Endothelial cell of umbilical vein (primary cell): ENCODE measurements around the gene HYAL1. TPM values are rescaled to one million over a fixed set of nuclear protein-coding genes. Genes with fewer than 3 reads are reported as not detected.

ENCODE experiments used
- BruUV-seq: library from RNA; stranded (reverse); fragments of 400-500 nt; replicated peaks from 2 replicates; lab custom pipeline; 2021; lab: Mats Ljungman, UMichigan
- CTCF ChIA-PET: fragments of 300-600, 350-600 bp; sonication (Branson Sonifier 250); formaldehyde crosslinking; loops from one replicate; lab custom pipeline; 2021; ENCODE audit warnings: antibody characterized with exemption, inconsistent platforms; lab: Charles Lee
- POLR2A ChIA-PET: fragments of 300-600, 350-600 bp; sonication (Branson Sonifier 250); formaldehyde crosslinking; loops from one replicate; lab custom pipeline; 2021; ENCODE audit warnings: antibody characterized with exemption, inconsistent platforms; lab: Charles Lee
- DNase-seq: peaks from one replicate; pipeline ENCODE4 v3.0.0-alpha.2; 2011; ENCODE audit warnings: low read depth, low spot score
- FAIRE-seq: peaks from 2 replicates; lab custom pipeline; 2011; peaks lifted over from hg19 to GRCh38; lab: Jason Lieb, UNC
- H2AFZ ChIP-seq: 2 replicates; pipeline ENCODE4 v1.6.0; 2012; ENCODE audit warnings: low read depth, low read length, control low read depth, inconsistent platforms
- H3K27ac ChIP-seq: 2 replicates; pipeline ENCODE4 v1.5.1; 2011; ENCODE audit warnings: low read depth, mild to moderate bottlenecking, control low read depth, low read length, moderate library complexity; ENCODE audit not compliant: insufficient read depth
- H3K27me3 ChIP-seq, 2 experiments: 2 replicates each; pipeline versions ENCODE4 v1.6.0 to v1.6.1; 2011; ENCODE audit warnings: low read length in 2 of 2, mixed read lengths in 1 of 2; ENCODE audit not compliant: control insufficient read depth in 2 of 2, insufficient read depth in 2 of 2
- H3K36me3 ChIP-seq, 2 experiments: 2 replicates in 1 of 2; 3 replicates in 1 of 2; pipeline ENCODE4 v1.5.1; 2011; ENCODE audit warnings: low read length in 2 of 2, mild to moderate bottlenecking in 1 of 2, moderate library complexity in 1 of 2; ENCODE audit not compliant: control insufficient read depth in 2 of 2, insufficient read depth in 2 of 2; ENCODE audit errors: extremely low read depth in 1 of 2
- H3K4me1 ChIP-seq: 3 replicates; pipeline ENCODE4 v1.5.1; 2011; ENCODE audit warnings: mild to moderate bottlenecking, low read length; ENCODE audit not compliant: control insufficient read depth, insufficient read depth; ENCODE audit errors: extremely low read depth
- H3K4me2 ChIP-seq: 2 replicates; pipeline ENCODE4 v1.6.1; 2011; ENCODE audit warnings: low read length, control low read depth, mixed read lengths; ENCODE audit not compliant: insufficient read depth
- H3K4me3 ChIP-seq, 3 experiments: fragments of 200-600 bp in 1 of 3; sonication (generic), shearing (Covaris generic) in 1 of 3; replicated peaks in 1 of 3; 2 replicates each; pipeline ENCODE4 v1.5.1; 2011 to 2016; ENCODE audit warnings: control low read depth in 3 of 3, low read length in 3 of 3, mild to moderate bottlenecking in 2 of 3, inconsistent platforms in 1 of 3, low read depth in 1 of 3, moderate library complexity in 1 of 3; ENCODE audit not compliant: insufficient read depth in 1 of 3
- H3K79me2 ChIP-seq: 2 replicates; pipeline ENCODE4 v1.6.0; 2012; ENCODE audit warnings: low read length, inconsistent platforms; ENCODE audit not compliant: control insufficient read depth, insufficient read depth
- H3K9ac ChIP-seq: replicated peaks from 2 replicates; pipeline ENCODE3; 2011; ENCODE audit warnings: low read length, control low read depth; ENCODE audit not compliant: insufficient read depth; ENCODE audit errors: extremely low read depth
- H3K9me1 ChIP-seq: replicated peaks from 3 replicates; pipeline ENCODE4 v1.6.0; 2011; ENCODE audit warnings: mild to moderate bottlenecking, low read length; ENCODE audit not compliant: control insufficient read depth, insufficient read depth; ENCODE audit errors: extremely low read depth
- H3K9me3 ChIP-seq: replicated peaks from 2 replicates; pipeline ENCODE4 v1.5.1; 2012; ENCODE audit warnings: low read length, inconsistent platforms; ENCODE audit not compliant: control insufficient read depth, insufficient read depth
- H4K20me1 ChIP-seq: replicated peaks from 2 replicates; pipeline ENCODE3; 2011; ENCODE audit warnings: mild to moderate bottlenecking, low read length; ENCODE audit not compliant: control insufficient read depth, insufficient read depth; ENCODE audit errors: extremely low read depth
- EZH2 ChIP-seq: IDR thresholded peaks from 2 replicates; pipeline ENCODE4 v1.6.1; 2012; ENCODE audit warnings: borderline replicate concordance, low read depth, mild to moderate bottlenecking, moderate library complexity, low read length, inconsistent platforms; ENCODE audit not compliant: severe bottlenecking
- GATA2 ChIP-seq: IDR thresholded peaks from 2 replicates; pipeline ENCODE4 v1.7.0; 2011; ENCODE audit warnings: low read depth, mild to moderate bottlenecking, moderate library complexity, mixed read lengths, low read length; ENCODE audit not compliant: insufficient read length, insufficient read depth
- JUN ChIP-seq: IDR thresholded peaks from 2 replicates; pipeline ENCODE4 v1.6.1; 2011; ENCODE audit warnings: borderline replicate concordance, low read depth; ENCODE audit not compliant: insufficient read length, insufficient read depth
- POLR2A ChIP-seq: IDR thresholded peaks from 2 replicates; pipeline ENCODE4 v1.6.1; 2012; ENCODE audit warnings: low read depth, mild to moderate bottlenecking, control low read depth, low read length
- dilution Hi-C: fragments of 300-500 bp; cut with MboI; formaldehyde crosslinking; loops from one replicate; pipeline ENCODE4 v1.15.0; 2019; ENCODE audit warnings: low sequenced_read_pairs; ENCODE audit not compliant: extremely low pct_ligation_motif_present
- intact Hi-C: fragments of 100-400 bp; cut with micrococcal nuclease; formaldehyde crosslinking; loops from one replicate; pipeline ENCODE4 v1.10.0; 2022
- polyA plus RNA-seq, 4 experiments: library from polyadenylated mRNA; depleted of rRNA in 3 of 4; stranded (reverse) in 3 of 4; unstranded in 1 of 4; fragments of >200 nt; gene quantifications; 2 replicates each; pipeline versions ENCODE4 v1.2.1 to v1.2.3, GENCODE V29; 2011 to 2012; ENCODE audit warnings: missing spikeins in 1 of 4
- total RNA-seq: library from RNA; stranded (reverse); gene quantifications from 2 replicates; pipeline ENCODE4 v1.2.3, GENCODE V29; 2021
- TF ChIP-seq, protein P1 (sequence below): IDR thresholded peaks from 2 replicates; pipeline ENCODE4 v1.6.1; 2011; ENCODE audit not compliant: insufficient read depth, insufficient read length

HYAL1 gene
- total and polyA plus RNA-seq, 2 donors (not counting 3 experiments of a cell fraction or from before 2014, with no cell fraction given): 2.2 to 3.3 TPM

DNA sequence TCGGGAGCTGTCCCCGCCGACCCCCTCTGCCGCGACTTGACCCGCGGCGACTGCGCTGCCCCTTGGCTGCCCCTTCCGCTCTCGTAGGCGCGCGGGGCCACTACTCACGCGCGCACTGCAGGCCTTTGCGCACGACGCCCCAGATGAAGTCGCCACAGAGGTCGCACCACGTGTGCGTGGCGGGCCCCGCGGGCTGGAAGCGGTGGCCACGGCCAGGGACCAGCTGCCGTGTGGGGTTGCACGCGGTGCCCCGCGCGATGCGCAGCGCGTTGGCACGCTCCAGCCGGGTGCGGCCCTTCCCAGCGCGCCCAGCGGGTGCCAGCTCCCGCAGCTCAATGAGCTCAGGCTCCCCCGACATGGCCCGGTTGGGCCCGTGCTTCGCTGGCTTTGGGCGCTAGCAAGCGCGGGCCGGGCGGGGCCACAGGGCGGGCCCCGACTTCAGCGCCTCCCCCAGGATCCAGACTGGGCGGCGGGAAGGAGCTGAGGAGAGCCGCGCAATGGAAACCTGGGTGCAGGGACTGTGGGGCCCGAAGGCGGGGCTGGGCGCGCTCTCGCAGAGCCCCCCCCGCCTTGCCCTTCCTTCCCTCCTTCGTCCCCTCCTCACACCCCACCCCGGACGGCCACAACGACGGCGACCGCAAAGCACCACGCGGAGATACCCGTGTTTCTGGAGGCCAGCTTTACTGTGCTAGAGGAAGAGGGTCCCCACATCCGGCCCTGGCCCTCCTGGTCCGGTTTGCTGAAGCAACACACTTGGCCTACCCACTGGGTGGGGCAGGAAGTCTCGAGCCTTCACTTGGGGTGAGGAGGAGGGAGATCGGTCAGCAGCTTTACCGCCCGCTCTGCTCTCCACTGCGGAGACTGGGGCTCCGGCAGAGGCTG is 37.3 kb upstream of the HYAL1 start, which contains the start of gene RASSF1:
Gene RASSF1, minus strand, starts transcription at position 389 of the 882 bp plus-strand sequence. Its CDS starts 31 bp downstream, at position 358.
- no peaks in the 10 kb centered on the region for H3K9me3 ChIP-seq
- peaks cover 14% of the 10 kb centered on the region for H3K79me2 ChIP-seq
- no peak within 1 kb of the TSS for H3K27ac ChIP-seq
- H3K9me1 ChIP-seq: no peaks in the 10 kb centered on the region
- H3K36me3 ChIP-seq: no peaks in the 10 kb centered on the region
- H3K27me3 ChIP-seq: no peaks in the 10 kb centered on the region
- peak within 1 kb of the TSS; percentile 33 for H3K4me2 ChIP-seq
- ChIA-PET POLR2A (no interaction called here), CTCF (interaction anchor here (1.0 to 2.4 kb wide), 3 partner anchors 12 to 202 kb away, joined by 3 to 6 read pairs (median 3); partner anchors contain the start of gene HYAL2)
- peaks cover 25% of the 10 kb centered on the region for H3K4me1 ChIP-seq
- FAIRE-seq (no peak), DNase-seq (no peak)
- BruUV-seq: no TSS peak
- H2AFZ ChIP-seq: peak within 1 kb of the TSS; percentile 79
- no peaks in the 10 kb centered on the region for H4K20me1 ChIP-seq
- dilution Hi-C loops (no loop called here), intact Hi-C loops (no loop called here)
- H3K4me3 ChIP-seq: peak within 1 kb of the TSS in 2 of 3 experiments; percentile 6
- TF ChIP-seq, protein P1, sequence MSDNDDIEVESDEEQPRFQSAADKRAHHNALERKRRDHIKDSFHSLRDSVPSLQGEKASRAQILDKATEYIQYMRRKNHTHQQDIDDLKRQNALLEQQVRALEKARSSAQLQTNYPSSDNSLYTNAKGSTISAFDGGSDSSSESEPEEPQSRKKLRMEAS: peak; percentile 12
- TF ChIP-seq EZH2: no peak
- peak; percentile 41 for TF ChIP-seq POLR2A
- H3K9ac ChIP-seq: no peak within 1 kb of the TSS

DNA sequence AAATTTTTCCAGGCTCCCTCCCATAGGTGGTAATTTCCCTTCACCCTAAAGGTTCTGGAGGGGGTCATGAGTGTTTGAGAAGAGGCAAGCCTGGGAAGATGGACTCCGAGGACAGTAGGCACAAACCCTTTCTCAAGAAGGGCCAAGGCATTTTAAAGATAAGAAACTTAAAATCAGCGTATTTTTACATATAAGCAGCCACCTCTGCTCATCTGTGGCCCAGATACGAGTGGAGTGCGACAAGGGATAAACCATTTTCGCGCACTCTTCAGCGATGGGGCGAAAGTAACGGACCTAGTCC is 36.7 kb upstream of the HYAL1 start:
- Histone ChIP-seq H3K9me1 (no peaks in the 10 kb centered on the region), H3K9ac (no peak overlapping the region), H2AFZ (peak overlapping the region; percentile 79), H3K27me3 (no peaks in the 10 kb centered on the region), H3K4me2 (peak overlapping the region; percentile 33), H3K27ac (no peak overlapping the region), H4K20me1 (no peaks in the 10 kb centered on the region), H3K36me3 (no peaks in the 10 kb centered on the region), H3K4me3 (no peak overlapping the region), H3K4me1 (peaks cover 23% of the 10 kb centered on the region), H3K9me3 (no peaks in the 10 kb centered on the region), H3K79me2 (peaks cover 20% of the 10 kb centered on the region)
- ChIA-PET CTCF (interaction anchor here (1.0 to 2.4 kb wide), 3 partner anchors 13 to 202 kb away, joined by 3 to 6 read pairs (median 3); partner anchors contain the start of gene HYAL2), POLR2A (no interaction called here)
- BruUV-seq: no TSS peak
- intact Hi-C loops (no loop called here), dilution Hi-C loops (no loop called here)
- TF ChIP-seq JUN (no peak), GATA2 (no peak), POLR2A (no peak)
- TF ChIP-seq, protein P1: no peak
- FAIRE-seq: no peak
- no peak for DNase-seq
